WI38 (cell line): ENCODE measurements around the gene ASIC4.

ENCODE experiments used
- H3K4me3 ChIP-seq: 2 replicates; pipeline ENCODE4 v1.5.1; 2011; ENCODE audit warnings: low read depth, mild to moderate bottlenecking, control low read depth, low read length
- CTCF ChIP-seq: IDR thresholded peaks from 2 replicates; pipeline ENCODE4 v1.5.1; 2012; ENCODE audit warnings: low read depth, mild to moderate bottlenecking, control low read depth, low read length

Gene ASIC4

GRCh38 chr2:219475697-219476651, 38.3 kb upstream of the ASIC4 start:
- peak; percentile 90 for TF ChIP-seq CTCF
- no peak overlapping the region for H3K4me3 ChIP-seq

- no peak for TF ChIP-seq CTCF
- no peak overlapping the region for H3K4me3 ChIP-seq
Measured at GRCh38 chr2:219476652-219477151, 37.6 kb upstream of the ASIC4 start.

GRCh38 chr2:219477179-219477578, 37.1 kb upstream of the ASIC4 start:
- no peak for TF ChIP-seq CTCF
- no peak overlapping the region for H3K4me3 ChIP-seq

GRCh38 chr2:219477815-219478214, 36.5 kb upstream of the ASIC4 start:
- no peak for TF ChIP-seq CTCF
- no peak overlapping the region for H3K4me3 ChIP-seq

- no peak for TF ChIP-seq CTCF
- no peak overlapping the region for H3K4me3 ChIP-seq
Measured at GRCh38 chr2:219478916-219479315, 35.4 kb upstream of the ASIC4 start.

- H3K4me3 ChIP-seq: no peak overlapping the region
- TF ChIP-seq CTCF: no peak
Measured at GRCh38 chr2:219480004-219480403, 34.3 kb upstream of the ASIC4 start.

- no peak for TF ChIP-seq CTCF
- no peak overlapping the region for H3K4me3 ChIP-seq
Measured at GRCh38 chr2:219482674-219483405, 31.4 kb upstream of the ASIC4 start.
